Gastrocnemius medialis (tissue), 4 donors: ENCODE results near the gene KCTD18. TPM values are rescaled to one million over a fixed set of nuclear protein-coding genes. Genes with fewer than 3 reads are reported as not detected.

Experiments used
- ATAC-seq, 2 donors: fragments of 150-250 bp; one replicate each; pipeline ENCODE4 v1.9.1; 2016
- DNase-seq, 2 donors: peaks; one replicate each; pipeline ENCODE4 v3.0.0-alpha.2; 2019
- H3K27ac ChIP-seq, 4 donors: fragments of 200-600 bp; sonication (generic); 1 replicate in 1 of 4; 2 replicates in 3 of 4; pipeline ENCODE4 v1.5.1; 2016 to 2018; ENCODE audit warnings: mild to moderate bottlenecking in 2 of 4, moderate library complexity in 1 of 4
- H3K27me3 ChIP-seq, 3 donors: fragments of 200-600 bp; sonication (generic) in 2 of 3; 1 replicate in 1 of 3; 2 replicates in 2 of 3; pipeline versions ENCODE4 v1.5.1 to v1.6.0; 2016 to 2019; ENCODE audit warnings: mild to moderate bottlenecking in 1 of 3, moderate library complexity in 1 of 3
- H3K36me3 ChIP-seq, 2 donors: fragments of 200-600 bp; sonication (generic) in 1 of 2; one replicate each; pipeline ENCODE4 v1.5.1; 2017 to 2018
- H3K4me1 ChIP-seq, 2 donors: fragments of 200-600 bp; sonication (generic) in 1 of 2; one replicate each; pipeline ENCODE4 v1.5.1; 2016 to 2017; ENCODE audit warnings: mild to moderate bottlenecking in 2 of 2
- H3K4me3 ChIP-seq, 4 donors: fragments of 200-600 bp; sonication (generic) in 3 of 4; 1 replicate in 1 of 4; 2 replicates in 3 of 4; pipeline ENCODE4 v1.5.1; 2016 to 2019; ENCODE audit warnings: mild to moderate bottlenecking in 2 of 4
- H3K9me3 ChIP-seq, 3 donors: fragments of 200-600 bp; sonication (generic) in 2 of 3; 1 replicate in 1 of 3; 2 replicates in 2 of 3; pipeline ENCODE4 v1.5.1; 2016 to 2019
- POLR2A ChIP-seq, 2 donors: fragments of 450-650 bp; IDR thresholded peaks; one replicate each; pipeline ENCODE4 v1.6.1; 2017; ENCODE audit warnings: antibody characterized with exemption in 2 of 2, mild to moderate bottlenecking in 2 of 2, moderate library complexity in 2 of 2
- in situ Hi-C, 4 donors: fragments of 200-750 bp; cut with MboI; loops; one replicate each; pipeline versions ENCODE4 v1.15.0 to v1.8.0; 2017; ENCODE audit warnings: low sequenced_read_pairs in 4 of 4
- intact Hi-C: fragments of 100-400 bp; cut with DNase I; formaldehyde crosslinking; loops from one replicate; pipeline ENCODE4 v1.15.1; 2023; ENCODE audit warnings: low total_unique reads
- total RNA-seq, 4 donors: library from RNA; depleted of rRNA; stranded (reverse); fragments of >200 nt; gene quantifications; one replicate each; pipeline versions ENCODE4 v1.1.0 to v1.2.3, GENCODE V29; 2016
- TF ChIP-seq, protein P1 (sequence below), 5 experiments: fragments of 450-650 bp in 3 of 5; fragments of 200-600 bp in 2 of 5; sonication (generic) in 2 of 5; IDR thresholded peaks in 4 of 5; conservative IDR thresholded peaks in 1 of 5; 1 replicate in 4 of 5; 2 replicates in 1 of 5; pipeline ENCODE4 v1.5.1; 2016 to 2019; ENCODE audit warnings: antibody characterized with exemption in 5 of 5, mild to moderate bottlenecking in 3 of 5, moderate library complexity in 3 of 5

Gene KCTD18
- total RNA-seq, 4 donors from 2014 or later = 16.6 to 20.1 (median 19.6) TPM

DNA sequence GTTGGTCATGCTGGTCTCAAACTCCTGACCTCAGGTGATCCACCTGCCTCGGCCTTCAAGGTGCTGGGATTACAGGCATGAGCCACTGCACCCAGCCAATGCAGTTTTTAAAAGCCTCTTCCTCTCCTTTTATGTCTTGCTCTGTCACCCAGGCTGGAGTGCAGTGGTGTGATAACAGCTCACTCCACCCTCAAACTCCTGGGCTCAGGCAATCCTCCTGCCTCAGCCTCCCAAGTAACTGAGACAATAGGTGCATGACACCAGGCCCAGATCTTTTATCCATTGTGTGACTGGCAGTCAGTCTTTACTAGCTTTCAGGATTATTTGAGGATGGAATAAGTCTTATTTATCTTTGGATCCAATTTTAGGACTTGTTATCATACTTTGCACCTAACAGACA, 13.2 kb downstream of the KCTD18 start:
- Histone ChIP-seq H3K27me3 (no peaks in the 10 kb centered on the region), H3K27ac (no peak overlapping the region), H3K36me3 (peaks cover 0 to 42% of the 10 kb centered on the region in 2 donors), H3K4me3 (no peak overlapping the region), H3K9me3 (no peaks in the 10 kb centered on the region), H3K4me1 (no peaks in the 10 kb centered on the region)
- in situ Hi-C loops (no loop called here), intact Hi-C loops (no loop called here)
- ATAC-seq = no peak
- no peak for DNase-seq
- TF ChIP-seq POLR2A (IDR thresholded peaks at IDR 0.05) = no peak
- TF ChIP-seq, protein P1, sequence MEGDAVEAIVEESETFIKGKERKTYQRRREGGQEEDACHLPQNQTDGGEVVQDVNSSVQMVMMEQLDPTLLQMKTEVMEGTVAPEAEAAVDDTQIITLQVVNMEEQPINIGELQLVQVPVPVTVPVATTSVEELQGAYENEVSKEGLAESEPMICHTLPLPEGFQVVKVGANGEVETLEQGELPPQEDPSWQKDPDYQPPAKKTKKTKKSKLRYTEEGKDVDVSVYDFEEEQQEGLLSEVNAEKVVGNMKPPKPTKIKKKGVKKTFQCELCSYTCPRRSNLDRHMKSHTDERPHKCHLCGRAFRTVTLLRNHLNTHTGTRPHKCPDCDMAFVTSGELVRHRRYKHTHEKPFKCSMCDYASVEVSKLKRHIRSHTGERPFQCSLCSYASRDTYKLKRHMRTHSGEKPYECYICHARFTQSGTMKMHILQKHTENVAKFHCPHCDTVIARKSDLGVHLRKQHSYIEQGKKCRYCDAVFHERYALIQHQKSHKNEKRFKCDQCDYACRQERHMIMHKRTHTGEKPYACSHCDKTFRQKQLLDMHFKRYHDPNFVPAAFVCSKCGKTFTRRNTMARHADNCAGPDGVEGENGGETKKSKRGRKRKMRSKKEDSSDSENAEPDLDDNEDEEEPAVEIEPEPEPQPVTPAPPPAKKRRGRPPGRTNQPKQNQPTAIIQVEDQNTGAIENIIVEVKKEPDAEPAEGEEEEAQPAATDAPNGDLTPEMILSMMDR (IDR thresholded peaks at IDR 0.05 in 4 of 5, conservative IDR thresholded peaks at IDR 0.05 in 1 of 5) = no peak

DNA sequence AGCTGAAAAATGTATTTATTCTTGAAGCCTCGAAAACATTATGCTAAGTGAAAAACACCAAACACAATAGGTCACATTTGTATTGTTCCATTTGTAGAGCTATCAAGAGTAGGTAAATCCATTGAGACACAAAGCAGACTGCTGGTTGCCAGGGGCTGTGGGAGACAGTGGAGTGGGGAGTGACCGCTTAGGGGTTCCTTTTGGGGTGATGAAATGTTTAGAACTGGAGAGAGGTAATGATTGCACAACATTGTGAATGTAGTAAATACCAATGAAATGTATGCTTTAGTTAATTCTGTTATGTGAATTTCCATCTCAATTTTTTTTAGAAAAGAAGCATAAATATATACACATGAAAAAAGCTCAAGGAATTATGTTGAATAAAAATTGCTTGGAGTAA, 15.8 kb downstream of the KCTD18 start:
- Histone ChIP-seq H3K9me3 (no peaks in the 10 kb centered on the region), H3K36me3 (peaks cover 0 to 63% of the 10 kb centered on the region in 2 donors), H3K27me3 (no peaks in the 10 kb centered on the region), H3K27ac (no peak overlapping the region), H3K4me1 (no peaks in the 10 kb centered on the region), H3K4me3 (no peak overlapping the region)
- TF ChIP-seq POLR2A (IDR thresholded peaks at IDR 0.05) = no peak
- TF ChIP-seq, protein P1 (IDR thresholded peaks at IDR 0.05 in 4 of 5, conservative IDR thresholded peaks at IDR 0.05 in 1 of 5) = no peak
- in situ Hi-C loops = no loop called here
- intact Hi-C loops = no loop called here
- DNase-seq (no peak), ATAC-seq (no peak)

DNA sequence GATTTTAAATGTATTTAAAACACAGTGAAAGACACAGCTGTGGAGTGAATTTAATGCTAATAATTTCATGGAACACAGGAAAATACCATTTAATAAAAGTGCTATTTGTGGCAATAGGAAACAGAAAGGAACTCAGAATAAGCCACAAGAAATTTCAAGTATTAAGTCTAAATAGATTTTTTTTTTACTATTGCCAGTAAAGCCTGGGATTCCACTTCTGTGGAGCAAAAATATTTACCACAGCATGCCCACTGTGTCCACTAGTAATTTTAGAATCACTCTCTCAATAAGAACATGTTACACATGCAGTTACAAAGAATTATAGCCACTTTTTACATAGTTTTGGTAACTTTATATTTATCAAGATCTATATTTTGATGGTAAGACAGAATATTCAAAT, 17.2 kb downstream of the KCTD18 start:
- DNase-seq = no peak
- Histone ChIP-seq H3K9me3 (no peaks in the 10 kb centered on the region), H3K4me3 (no peak overlapping the region), H3K27me3 (no peaks in the 10 kb centered on the region), H3K27ac (no peak overlapping the region), H3K4me1 (no peaks in the 10 kb centered on the region), H3K36me3 (peaks cover 0 to 53% of the 10 kb centered on the region in 2 donors)
- in situ Hi-C loops = no loop called here
- no peak for ATAC-seq
- intact Hi-C loops = no loop called here
- TF ChIP-seq, protein P1 (IDR thresholded peaks at IDR 0.05 in 4 of 5, conservative IDR thresholded peaks at IDR 0.05 in 1 of 5) = no peak
- TF ChIP-seq POLR2A (IDR thresholded peaks at IDR 0.05) = no peak

DNA sequence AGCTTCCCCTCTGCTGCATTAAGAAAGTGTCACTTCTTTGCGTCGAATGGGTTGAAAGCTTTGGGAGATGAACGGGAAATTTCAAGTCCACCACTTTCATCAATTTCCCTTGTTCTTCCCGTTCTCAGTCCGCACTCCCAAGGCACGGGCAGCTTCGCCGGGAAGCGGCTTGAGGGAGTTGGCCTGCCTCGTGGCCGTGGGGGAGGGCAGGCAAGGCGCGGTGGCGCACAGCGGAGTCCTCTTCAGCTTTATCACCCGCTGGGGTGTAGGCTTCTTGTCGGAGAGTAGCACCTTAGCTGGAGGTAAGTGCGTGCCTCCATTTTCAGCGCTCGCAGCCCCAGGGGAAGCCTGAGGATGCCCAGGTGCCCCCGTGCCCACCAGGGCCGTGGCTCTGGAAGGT, 19.9 kb downstream of the KCTD18 start:
- Histone ChIP-seq H3K4me1 (no peaks in the 10 kb centered on the region), H3K27ac (no peak overlapping the region), H3K27me3 (no peaks in the 10 kb centered on the region), H3K9me3 (no peaks in the 10 kb centered on the region), H3K4me3 (no peak overlapping the region), H3K36me3 (peaks cover 0 to 41% of the 10 kb centered on the region in 2 donors)
- DNase-seq (no peak), ATAC-seq (no peak)
- TF ChIP-seq POLR2A (IDR thresholded peaks at IDR 0.05) = no peak
- TF ChIP-seq, protein P1 (IDR thresholded peaks at IDR 0.05 in 4 of 5, conservative IDR thresholded peaks at IDR 0.05 in 1 of 5) = no peak
- in situ Hi-C loops = no loop called here
- intact Hi-C loops = no loop called here

DNA sequence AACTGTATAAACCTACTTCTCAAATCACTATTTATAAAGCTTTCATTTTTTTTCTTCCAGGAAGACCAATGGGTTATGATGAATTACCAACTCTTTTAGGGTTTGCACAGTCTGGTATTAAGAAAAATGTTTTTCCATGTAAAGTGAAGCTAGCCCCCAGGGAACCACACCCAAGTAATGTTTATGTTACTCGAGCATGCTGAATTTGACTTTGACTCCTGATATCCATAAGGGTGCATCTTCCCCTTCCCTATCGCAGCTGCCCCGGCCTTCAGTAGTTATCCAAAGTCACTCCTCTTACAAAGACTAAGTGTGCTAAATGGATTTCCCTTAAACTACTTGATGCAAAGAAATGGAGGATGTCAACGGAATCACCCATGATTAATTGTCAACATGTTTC, 21.7 kb downstream of the KCTD18 start:
- in situ Hi-C loops = loop anchor here in 3 of 4 donors (5.0 kb wide), 2 partner anchors 511 to 516 kb away; no protein-coding TSS in a partner anchor
- peaks cover 0 to 34% of the 10 kb centered on the region in 2 donors for H3K36me3 ChIP-seq
- H3K4me1 ChIP-seq = no peaks in the 10 kb centered on the region
- no peak for ATAC-seq
- DNase-seq = no peak
- H3K4me3 ChIP-seq = no peak overlapping the region
- no peaks in the 10 kb centered on the region for H3K9me3 ChIP-seq
- intact Hi-C loops = no loop called here
- H3K27me3 ChIP-seq = no peaks in the 10 kb centered on the region
- TF ChIP-seq, protein P1 (IDR thresholded peaks at IDR 0.05 in 4 of 5, conservative IDR thresholded peaks at IDR 0.05 in 1 of 5) = no peak
- TF ChIP-seq POLR2A (IDR thresholded peaks at IDR 0.05) = no peak
- no peak overlapping the region for H3K27ac ChIP-seq
